Measurements from ENCODE around the gene PLCXD3.

Gene PLCXD3

DNA sequence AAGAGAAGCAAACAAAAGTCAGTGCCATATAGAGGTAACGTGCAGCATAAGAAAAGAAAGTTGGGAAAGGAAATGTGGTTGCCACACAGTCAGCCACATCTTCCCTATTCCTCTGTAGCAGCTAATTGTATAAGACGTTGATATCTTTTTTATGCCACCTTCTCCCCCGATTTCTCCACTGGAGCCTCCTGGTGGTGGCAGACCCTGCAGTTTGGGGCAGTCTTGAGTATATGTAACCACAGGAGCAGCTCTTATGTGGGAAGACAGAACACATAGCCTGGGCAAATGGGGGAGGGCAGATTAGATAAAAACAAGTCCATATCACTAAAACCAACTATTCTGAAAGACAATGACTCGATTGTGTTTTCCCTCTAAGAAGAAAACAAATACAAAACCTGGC, 99.7 kb downstream of the PLCXD3 start:
- no peak for DNase-seq

DNA sequence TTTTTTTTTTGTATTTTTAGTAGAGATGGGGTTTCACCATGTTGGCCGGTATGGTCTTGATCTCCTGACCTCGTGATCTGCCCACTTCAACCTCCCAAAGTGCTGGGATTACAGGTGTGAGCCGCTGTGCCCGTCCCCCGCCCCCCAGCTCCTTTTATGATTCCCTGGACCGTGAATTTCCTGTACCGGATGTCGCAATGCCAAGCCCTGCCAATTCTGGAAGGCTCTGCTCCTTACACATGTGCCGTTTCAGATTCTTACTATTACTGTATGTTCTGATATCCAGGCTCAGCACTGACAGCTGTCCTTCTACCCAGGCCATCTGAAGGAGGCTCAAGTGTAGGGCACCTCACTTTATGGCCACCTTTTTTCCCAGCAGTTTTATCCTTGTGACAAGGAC, 100.1 kb downstream of the PLCXD3 start:
- no peak for DNase-seq

DNA sequence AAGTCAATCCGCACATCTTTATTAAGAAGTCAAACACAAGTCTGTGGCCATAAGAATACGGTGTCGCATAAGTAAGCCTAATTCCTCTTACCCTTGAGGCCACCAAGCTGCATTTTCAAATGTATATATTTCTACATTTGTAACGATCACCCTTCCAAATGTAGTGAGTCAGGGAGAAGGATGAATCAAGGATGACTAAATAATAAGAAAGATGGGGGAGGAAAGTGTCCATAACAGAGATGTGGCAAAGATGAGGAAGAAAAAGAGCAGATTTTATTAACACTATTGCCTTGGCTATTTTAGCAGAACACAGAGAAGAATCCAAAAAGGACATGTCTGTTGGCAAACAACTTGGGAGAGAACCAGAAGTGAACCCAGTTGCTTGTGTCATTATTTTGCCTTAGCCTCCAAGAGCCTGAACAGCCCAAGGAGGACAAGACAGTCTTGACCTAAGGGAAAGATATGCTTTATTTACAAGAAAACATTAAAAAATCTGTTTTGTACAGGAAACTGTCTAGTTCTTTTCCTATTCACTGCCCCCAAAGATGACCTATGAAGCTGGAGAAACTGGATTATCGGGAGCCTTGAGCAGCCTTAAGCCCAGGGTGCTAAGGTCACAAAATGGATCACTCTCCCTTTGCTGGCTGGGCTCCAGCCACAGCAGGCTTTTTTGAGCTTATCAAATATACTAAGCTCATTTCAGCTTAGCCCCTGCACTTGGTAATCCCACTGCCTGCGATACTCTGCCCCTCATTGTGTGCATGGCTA, 101.5 kb downstream of the PLCXD3 start:
- DNase-seq, result no peak

DNA sequence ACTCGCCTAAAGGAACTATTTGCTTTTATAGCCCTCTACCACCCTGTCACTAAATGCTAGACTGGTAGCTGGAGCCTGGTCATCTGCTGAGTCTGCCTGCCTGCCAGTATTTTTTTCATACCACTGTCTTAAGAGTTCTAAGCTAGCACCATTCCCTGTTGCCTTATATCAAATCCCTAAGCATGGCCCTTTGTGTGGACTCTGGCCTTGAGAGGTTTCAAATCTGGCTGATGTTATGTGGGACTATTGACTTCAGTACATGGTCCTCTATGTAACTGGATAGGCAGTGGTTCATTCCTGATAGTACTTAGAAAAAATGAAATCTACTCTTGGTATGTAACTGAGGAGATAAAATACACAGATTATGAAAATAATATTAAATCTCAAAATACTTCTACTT, 103.5 kb downstream of the PLCXD3 start:
- no peak for DNase-seq

DNA sequence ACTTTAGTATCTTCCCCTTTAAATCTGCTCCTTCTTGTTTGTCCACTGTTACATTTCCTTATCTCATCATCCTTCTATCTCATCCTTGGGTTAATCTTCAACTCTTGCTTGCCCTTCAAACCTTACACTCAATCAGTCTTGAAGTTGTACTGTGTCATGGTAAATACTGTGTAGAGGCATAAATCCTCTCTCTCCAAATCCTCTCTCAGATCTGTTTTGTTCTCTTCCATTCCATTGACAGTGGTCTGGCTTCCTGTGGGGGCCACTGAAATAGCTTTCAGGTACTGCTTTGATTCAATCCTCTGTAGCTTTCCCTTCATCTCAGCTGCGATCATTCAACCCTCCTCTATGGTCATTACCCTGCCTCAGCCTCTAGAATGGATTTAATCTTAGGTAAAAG, 104.0 kb downstream of the PLCXD3 start:
- no peak for DNase-seq

DNA sequence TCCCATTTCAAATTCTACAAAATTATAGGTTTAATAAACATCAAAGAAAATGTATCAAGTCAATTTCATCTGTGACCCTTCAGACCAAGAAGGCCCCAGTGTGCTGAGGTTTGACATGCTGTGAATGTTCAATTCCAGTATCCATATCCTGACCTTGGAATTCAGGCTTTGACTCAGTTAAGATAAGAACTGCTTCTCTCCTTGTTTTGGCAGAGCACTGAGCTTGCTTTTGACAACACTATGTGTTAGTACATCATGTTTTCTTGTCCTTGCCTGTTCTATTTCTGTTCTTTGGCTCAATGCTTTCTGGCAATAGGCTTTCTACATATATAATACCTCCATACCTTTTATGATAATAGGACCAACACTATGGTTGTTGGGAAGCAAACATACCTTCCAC, 105.6 kb downstream of the PLCXD3 start:
- DNase-seq, result no peak

DNA sequence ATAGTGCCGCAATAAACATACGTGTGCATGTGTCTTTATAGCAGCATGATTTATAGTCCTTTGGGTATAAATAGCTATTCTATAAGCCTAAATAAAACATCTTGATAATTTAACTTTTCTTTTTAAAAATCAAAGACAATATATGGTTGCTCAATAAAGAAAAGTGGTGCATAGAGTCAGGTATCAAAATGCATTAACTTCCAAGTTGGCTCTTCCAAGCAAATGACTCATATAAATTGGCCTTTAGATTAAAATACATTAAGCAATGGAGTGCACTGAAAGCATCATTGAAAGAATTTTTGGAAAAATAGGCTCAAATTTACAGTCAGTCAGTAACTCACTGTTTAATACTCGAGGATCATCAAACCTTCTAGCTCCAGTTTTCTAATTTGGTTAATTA, 106.6 kb downstream of the PLCXD3 start:
- no peak for DNase-seq

DNA sequence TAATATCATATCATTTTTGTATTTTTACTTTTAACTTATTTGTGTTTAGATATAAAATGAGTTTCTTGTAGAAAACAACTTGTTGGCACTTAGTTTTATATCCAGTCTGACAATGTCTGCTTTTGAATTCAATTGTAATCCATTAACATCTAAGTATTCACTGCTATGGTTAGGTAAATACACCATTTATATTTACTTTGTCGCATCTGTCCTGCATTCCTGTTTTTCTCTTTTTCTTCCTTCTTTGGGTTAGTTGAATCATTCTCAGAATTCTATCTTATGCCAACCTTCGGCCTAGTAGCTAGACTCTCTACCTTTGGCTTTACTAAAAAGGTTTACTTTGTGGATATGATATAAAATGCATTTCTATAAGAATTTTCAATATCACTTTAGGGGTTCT, 107.6 kb downstream of the PLCXD3 start:
- DNase-seq, result no peak

DNA sequence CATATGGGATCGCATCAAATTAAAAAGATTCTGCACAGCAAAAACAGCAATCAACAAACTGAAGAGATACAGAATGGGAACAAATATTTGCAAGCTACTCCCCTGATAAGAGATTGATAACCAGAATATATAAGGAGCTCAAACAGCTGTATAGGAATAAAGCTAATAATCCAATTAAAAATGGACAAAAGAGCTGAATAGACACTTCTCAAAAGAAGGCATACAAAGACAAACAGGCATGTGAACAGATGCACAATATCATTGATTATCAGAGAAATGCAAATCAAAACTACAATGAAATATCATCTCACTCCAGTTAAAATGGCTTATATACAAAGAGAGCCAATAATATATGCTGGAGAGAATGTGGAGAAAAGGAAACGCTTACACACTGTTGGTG, 110.6 kb downstream of the PLCXD3 start:
- no peak for DNase-seq

DNA sequence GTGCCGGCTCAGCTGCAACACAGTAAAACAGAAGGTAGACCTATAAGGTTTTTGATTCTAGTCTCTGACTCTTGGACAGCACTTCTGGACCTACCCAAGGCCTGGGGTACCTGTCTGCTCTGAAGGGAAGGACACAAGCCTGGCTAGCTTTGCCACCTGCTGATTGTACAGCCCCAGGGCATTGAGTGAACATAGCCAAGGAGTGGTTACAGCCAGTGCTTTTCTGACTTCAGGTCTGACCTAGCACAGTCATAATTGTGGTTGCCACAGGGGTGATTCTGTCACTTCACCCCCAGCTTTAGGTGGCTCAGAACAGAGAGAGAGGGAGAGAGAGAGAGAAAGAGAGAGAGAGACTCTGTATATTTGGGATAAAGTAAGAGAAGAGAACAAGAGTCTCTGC, 118.4 kb downstream of the PLCXD3 start:
- no peak for DNase-seq

DNA sequence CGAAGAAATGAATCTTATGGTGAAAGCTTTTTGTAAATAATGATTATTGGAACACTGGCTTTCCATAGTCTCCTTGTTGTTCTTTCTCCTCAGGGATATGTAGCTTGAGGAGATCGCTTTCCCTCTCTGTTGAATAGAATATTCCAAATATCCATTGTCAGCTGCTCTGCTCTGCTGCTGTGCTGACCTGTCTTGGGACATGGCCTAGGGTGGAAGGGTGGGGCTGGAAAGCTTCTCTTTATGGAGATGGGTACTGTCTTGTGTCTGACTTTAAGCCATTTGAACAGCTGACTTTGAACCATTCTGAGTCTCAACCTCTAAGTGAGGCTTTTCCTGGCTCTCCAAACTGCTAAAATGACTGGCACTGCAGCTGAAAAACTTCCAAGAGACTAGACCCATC, 135.8 kb downstream of the PLCXD3 start:
- no peak for DNase-seq

DNA sequence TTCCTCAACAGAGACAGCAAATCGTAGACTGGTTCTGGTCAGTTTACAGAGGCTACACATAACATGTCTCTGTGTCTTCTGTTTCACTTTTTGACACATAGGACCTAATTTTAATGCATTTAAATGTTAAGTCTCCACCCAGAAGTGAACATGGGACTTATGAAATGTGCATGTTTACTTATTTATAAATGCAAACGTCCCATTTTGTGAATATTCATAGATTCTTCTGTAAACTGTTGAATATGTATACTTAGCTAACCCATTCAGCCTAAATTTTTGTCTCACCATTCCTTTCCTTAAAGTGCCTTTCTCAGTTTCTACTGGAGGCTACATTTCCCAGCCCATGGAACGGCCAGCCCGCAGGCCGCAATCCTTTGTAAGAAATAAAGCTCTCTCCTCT, 137.2 kb downstream of the PLCXD3 start:
- no peak for DNase-seq

DNA sequence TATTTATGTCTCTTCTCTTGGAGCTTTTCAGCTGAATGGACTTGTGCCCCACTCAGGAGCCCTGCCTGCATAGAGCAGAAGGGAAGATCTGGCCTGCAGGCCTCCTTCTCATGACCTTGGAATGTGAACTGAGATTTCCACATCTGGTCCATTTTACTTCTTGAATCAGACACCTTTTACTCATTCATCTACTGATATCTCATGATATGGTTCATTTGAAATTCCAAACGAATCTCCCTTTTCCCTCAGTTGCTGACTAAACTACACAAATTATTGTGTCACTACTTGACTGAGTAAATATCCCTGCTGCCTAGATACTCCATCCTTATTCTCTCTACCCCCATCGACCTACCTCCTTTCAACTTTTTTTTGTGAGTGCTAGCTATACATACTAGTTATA, 138.7 kb downstream of the PLCXD3 start:
- no peak for DNase-seq

DNA sequence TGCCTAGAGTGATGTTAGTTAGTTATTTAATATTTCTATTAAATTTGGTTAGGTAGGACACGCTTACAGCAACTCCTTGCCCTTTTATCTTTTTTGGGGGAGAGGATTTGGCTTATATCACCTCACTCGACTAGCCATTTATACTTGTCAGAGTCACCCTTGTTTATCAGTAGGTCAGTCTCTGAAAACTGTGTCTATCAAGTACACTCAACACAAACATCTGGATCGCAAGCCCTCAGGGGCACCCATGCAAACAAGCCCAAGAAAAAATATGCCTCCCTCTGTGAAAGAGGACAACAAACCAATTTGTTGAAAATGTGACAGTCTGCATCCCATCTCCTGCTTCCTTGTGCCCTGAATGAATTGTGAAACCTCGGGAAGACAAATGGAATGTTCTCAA, 139.9 kb downstream of the PLCXD3 start:
- no peak for DNase-seq

DNA sequence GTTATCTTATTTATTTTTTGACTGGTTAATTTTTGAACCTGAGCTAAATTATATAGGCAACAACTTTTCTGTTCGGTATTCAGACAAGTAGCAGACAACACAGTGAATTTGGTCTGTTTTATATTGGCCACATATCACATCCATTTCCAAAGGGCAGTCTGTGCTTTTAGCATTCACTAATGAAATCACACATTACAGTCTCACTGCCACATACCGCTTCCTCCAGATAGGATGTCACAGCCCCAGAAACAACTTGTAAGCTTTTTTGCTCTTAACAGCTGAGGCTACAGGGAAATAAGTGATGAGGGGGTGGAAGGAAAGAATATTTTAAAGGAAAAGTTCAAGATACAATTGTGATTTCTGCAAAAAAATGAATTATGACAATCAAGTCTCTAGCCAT, 140.6 kb downstream of the PLCXD3 start:
- no peak for DNase-seq

DNA sequence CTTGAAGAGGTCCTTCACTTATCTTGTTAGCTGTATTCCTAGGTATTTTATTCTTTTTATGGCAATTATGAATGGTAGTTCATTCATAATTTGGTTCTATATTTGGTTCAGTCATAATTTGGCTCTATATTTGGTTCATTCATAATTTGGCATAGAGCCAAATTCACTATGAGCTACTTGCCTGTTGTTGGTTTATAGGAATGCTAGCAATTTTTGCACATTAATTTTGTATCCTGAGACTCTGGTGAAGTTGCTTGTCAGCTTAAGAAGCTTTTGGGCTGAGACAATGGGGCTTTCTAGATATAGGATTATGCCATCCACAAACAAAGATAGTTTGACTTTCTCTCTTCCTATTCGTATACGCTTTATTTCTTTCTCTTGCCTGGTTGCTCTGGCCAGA, 142.2 kb downstream of the PLCXD3 start:
- no peak for DNase-seq

DNA sequence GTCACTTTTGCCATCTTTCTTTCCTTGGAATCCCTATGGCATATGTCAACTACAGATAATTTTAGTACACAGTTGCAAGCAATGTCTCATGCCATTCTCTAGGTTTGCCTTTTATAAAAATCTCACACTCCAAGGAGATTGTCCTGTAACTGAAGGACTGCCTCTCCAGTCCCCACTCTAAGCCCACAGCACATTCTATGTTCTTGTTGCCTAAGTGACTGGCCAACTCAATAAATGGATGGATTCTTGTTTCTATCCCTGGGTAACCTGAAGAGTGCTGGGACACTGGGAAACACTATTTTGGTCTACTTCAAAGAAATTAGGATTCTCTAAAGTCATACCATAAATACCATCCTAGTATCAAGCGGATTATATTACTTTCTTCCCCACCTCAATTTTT, 145.0 kb downstream of the PLCXD3 start:
- DNase-seq, result no peak

DNA sequence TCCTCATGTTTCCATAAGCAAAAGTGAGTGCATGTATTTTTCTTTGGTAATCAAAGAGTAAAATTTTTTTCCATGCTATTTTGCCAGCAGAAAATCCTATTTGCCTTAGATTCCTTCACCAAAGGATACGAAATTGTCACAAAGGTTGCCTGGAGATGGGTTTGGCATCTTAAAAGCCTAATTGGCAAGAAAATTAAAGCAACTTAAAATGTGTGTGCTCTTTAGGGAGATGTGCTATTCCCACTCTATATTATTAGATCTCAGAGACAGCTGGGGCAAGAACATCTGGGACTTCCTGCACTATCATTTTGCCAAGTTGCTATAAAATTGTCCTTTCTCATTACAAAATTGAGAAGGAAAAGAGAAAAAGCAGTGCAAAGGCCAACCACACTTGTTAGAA, 146.1 kb downstream of the PLCXD3 start:
- DNase-seq, result no peak

DNA sequence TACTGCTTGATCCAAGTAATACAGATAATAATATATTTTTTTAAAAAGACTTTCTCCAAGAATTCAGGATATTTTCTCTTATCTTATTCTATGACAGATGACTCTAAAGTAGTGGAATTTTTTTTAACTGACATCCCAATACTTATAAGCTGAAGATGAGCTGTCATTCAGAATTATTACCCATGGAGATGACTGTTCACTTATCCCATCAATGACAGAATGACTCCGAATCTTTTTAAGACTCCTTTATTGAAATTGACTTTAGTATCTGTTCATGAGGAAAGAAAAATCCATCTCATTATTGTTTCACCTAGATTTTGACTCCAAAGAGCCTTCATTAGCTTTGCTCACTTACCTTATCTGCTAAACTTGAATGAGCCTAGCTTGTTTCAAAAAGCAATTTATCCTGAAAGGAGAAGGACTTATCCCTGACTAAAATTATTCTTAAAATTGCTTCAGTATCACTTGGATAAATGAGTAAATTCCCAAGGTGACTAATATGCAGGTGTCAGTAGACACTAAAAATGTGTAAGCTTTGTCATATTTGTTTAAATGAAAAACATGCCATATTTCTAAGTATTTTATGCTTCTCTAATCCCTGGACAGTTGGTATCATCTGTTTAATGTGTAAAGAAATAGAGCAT, 146.9 kb downstream of the PLCXD3 start:
- DNase-seq, result no peak

DNA sequence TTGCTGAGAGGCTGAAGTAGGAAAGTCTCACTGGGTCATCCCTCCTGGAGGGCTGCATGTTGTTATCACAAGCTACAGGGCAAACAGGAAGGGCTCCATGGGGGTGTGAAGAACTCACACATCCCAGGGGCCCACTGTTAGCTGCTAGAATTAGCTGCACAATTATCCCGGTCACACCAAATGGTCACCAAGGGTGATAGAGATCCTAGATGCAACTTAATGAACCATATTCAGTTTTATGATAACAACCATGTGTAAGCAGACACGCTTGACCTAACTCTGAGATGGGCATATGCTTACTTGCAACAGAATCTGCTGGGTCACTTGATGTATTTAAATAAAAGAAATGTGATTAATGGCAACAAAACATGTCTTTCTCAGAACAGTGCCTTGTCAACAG, 153.6 kb downstream of the PLCXD3 start:
- no peak for DNase-seq

DNA sequence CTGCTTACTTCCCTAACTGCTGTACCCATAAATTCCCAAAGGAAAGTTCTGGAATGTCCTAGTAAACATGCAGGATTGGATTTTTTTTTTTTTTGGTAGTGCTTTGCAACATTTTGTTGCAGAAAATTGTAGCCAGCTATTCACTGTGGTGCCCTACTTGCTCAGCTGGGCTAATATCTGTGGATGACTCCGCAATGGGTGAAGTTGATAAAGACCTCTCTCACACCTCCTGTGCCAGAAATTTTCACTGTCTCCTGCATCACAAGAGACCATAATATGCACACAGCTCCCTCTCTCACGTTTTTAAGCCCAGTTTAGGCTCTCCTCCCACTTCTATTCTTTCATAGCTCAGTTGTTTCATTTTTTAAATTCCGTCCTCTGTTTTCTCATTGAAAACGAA, 160.6 kb downstream of the PLCXD3 start:
- no peak for DNase-seq

DNA sequence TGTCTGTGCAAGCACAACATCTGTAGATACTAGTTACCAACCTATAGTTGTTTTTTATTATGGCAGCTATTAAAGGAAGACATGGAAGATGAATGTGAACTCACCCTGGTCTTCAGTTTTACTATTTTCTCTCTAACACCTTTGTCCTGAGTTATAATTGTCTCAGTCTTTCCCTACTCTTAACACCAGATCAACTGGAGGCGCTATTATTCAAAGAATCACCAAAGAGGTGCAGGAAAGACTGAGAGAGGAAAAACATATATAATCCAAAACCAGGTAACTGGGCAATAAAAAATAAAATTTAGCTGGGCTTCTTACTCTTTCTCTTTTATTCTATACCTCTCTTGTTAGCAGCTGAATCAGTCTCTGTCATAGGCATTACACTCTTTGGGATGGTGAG, 162.8 kb downstream of the PLCXD3 start:
- no peak for DNase-seq

DNA sequence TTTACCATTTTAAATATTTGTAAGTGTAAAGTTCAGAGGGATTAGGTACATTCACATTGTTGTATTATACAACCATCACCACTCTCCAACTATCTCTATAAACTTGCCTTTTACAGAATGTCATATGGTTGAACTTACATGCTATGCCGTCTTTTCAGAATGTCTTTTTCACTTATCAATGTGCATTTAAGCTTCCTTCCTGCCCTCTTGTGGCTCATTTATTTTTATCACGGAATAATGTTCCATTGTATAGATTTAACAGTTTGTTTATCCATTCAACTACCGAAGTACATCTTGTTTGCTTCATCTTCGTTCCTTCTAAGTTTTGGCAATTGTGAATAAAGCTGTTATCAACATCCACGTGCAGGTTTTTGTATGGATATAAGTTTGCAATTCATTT, 163.8 kb downstream of the PLCXD3 start:
- no peak for DNase-seq

DNA sequence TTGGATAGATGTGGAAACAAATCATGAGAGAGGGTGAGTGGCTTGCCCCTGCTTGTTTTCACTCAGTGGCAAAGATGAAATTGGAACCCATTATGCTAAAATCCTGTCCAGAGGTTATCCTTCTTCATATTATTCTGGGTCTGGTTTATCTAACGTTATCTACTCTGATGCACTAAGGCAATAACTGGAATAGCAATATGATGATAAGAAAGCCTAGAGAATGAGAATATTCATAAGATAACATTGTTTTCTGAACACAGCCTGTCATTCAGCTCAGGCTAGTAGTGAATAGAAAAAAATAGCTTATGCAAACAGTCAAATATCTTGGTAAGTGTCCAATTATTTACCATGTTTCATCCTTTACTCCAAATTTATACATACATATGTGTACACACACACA, 165.1 kb downstream of the PLCXD3 start:
- DNase-seq, result no peak

DNA sequence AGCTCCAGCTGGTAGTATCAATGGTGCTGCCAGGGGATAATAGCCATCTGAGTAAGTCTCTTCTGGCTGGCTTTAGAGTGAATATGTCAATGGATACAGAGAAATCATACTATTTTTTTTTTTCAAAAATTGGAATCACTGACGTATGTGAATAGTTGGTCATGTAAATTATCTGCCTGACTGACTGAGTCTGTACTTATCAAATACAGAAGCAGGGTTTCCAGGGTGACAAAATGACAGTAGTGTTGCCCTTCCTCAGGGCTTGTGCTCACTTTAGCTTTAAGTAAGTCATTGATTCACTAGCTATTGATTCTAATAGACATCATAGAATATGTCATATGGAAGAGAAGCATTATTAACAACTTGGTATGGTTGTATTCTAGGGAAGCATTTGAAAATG, 171.1 kb downstream of the PLCXD3 start:
- no peak for DNase-seq

Data from activated effector memory CD4-positive, alpha-beta T cell treated with anti-CD3 and anti-CD28 coated beads, Interleukin-2, amount 50 U/mL, for 16 hours (primary cell).